ENCODE results near the gene LRRC7. TPM values are rescaled to one million over a fixed set of nuclear protein-coding genes. Genes with fewer than 3 reads are reported as not detected.
"Not testable (repeated sequence)": the region's sequence is repeated elsewhere in the genome, so short reads cannot be mapped to it uniquely, and the experiment has no call there.

The LRRC7 gene
- total and polyA plus RNA-seq, 3 experiments from 2014 or later, result not detected

DNA sequence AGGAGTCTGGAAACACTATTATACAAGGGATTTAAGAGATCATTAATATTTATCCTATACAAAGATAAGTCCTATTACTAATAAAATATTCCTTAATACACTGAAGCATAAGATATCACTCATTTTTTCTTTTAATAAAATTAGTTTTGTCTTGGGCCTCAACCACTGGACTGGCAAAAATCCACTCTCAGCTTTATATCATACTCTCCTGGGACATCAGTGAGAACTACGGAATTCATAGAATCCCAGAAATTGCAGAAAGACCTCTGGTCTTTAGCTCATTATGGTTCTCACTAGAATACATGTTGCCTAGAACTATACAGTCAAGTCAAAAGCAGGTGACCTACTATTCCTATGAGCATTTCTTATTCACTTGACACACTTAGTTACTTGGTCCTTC lies 352.7 kb downstream of the LRRC7 start:
- Mint-ChIP-seq H3K4me3 (no peak overlapping the region), H3K9me3 (peaks cover 2 to 7% (median 5%) of the 10 kb centered on the region in 5 donors), H3K36me3 (no peaks in the 10 kb centered on the region), H3K27ac (no peak overlapping the region), H3K27me3 (no peaks in the 10 kb centered on the region), H3K4me1 (no peaks in the 10 kb centered on the region)
- Histone ChIP-seq H3K9me3 (ENCODE audit: low read length) (no peaks in the 10 kb centered on the region), H3K4me3 (ENCODE audit: low read length) (no peak overlapping the region), H3K27me3 (ENCODE audit: insufficient read depth, low read length, poor library complexity, severe bottlenecking) (no peaks in the 10 kb centered on the region), H3K4me1 (ENCODE audit: insufficient read depth, low read length) (no peaks in the 10 kb centered on the region), H3K36me3 (ENCODE audit: insufficient read depth, low read length) (no peaks in the 10 kb centered on the region), H3K27ac (ENCODE audit: low read depth, low read length) (no peak overlapping the region)
- no peak for DNase-seq
- POLR2A ChIA-PET, result no interaction called here
- CTCF ChIA-PET, result no interaction called here

DNA sequence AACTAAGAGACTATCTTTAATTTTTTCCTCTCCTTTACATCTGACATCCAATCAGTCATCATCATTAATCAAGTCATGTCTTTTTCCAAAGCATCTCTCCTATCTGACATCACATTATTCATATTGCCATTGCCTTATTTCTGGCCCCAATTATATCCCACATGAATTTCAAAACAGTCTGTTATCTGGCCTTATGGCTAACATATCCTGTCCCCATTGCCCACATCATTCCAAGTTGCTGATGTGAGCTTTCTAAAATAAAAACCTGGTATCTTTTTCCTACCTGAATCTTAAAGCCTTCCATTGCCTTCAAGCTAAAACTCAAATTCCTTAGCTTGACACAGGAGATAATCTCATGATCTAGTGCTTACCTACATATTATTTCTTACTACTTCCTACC lies 353.8 kb downstream of the LRRC7 start:
- Mint-ChIP-seq H3K27me3 (no peaks in the 10 kb centered on the region), H3K9me3 (peaks cover 2 to 7% (median 5%) of the 10 kb centered on the region in 5 donors), H3K4me3 (no peak overlapping the region), H3K27ac (no peak overlapping the region), H3K4me1 (no peaks in the 10 kb centered on the region), H3K36me3 (no peaks in the 10 kb centered on the region)
- POLR2A ChIA-PET, result no interaction called here
- no peaks in the 10 kb centered on the region for H3K36me3 ChIP-seq (ENCODE audit: insufficient read depth, low read length)
- H3K27me3 ChIP-seq (ENCODE audit: insufficient read depth, low read length, poor library complexity, severe bottlenecking), result no peaks in the 10 kb centered on the region
- H3K27ac ChIP-seq (ENCODE audit: low read depth, low read length), result no peak overlapping the region
- CTCF ChIA-PET, result no interaction called here
- no peak overlapping the region for H3K4me3 ChIP-seq (ENCODE audit: low read length)
- H3K4me1 ChIP-seq (ENCODE audit: insufficient read depth, low read length), result no peaks in the 10 kb centered on the region
- DNase-seq, result no peak
- H3K9me3 ChIP-seq (ENCODE audit: low read length), result no peaks in the 10 kb centered on the region

DNA sequence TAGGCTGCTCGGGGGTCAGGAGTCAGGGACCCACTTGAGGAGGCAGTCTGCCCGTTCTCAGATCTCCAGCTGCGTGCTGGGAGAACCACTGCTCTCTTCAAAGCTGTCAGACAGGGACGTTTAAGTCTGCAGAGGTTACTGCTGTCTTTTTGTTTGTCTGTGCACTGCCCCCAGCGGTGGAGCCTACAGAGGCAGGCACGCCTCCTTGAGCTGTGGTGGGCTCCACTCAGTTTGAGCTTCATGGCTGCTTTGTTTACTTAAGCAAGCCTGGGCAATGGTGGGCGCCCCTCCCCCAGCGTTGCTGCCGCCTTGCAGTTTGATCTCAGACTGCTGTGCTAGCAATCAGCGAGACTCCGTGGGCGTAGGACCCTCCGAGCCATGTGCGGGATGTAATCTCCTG lies 360.5 kb downstream of the LRRC7 start:
- H3K36me3 Mint-ChIP-seq; H3K27me3 Mint-ChIP-seq; H3K4me1 ChIP-seq (ENCODE audit: insufficient read depth, low read length); DNase-seq; H3K9me3 ChIP-seq (ENCODE audit: low read length); H3K27ac Mint-ChIP-seq; CTCF ChIA-PET; H3K4me3 ChIP-seq (ENCODE audit: low read length); H3K4me1 Mint-ChIP-seq; H3K4me3 Mint-ChIP-seq; H3K27ac ChIP-seq (ENCODE audit: low read depth, low read length); H3K36me3 ChIP-seq (ENCODE audit: insufficient read depth, low read length); H3K27me3 ChIP-seq (ENCODE audit: insufficient read depth, low read length, poor library complexity, severe bottlenecking); POLR2A ChIA-PET: not testable (repeated sequence)
- peaks cover 4 to 16% (median 6%) of the 10 kb centered on the region in 5 donors for H3K9me3 Mint-ChIP-seq

DNA sequence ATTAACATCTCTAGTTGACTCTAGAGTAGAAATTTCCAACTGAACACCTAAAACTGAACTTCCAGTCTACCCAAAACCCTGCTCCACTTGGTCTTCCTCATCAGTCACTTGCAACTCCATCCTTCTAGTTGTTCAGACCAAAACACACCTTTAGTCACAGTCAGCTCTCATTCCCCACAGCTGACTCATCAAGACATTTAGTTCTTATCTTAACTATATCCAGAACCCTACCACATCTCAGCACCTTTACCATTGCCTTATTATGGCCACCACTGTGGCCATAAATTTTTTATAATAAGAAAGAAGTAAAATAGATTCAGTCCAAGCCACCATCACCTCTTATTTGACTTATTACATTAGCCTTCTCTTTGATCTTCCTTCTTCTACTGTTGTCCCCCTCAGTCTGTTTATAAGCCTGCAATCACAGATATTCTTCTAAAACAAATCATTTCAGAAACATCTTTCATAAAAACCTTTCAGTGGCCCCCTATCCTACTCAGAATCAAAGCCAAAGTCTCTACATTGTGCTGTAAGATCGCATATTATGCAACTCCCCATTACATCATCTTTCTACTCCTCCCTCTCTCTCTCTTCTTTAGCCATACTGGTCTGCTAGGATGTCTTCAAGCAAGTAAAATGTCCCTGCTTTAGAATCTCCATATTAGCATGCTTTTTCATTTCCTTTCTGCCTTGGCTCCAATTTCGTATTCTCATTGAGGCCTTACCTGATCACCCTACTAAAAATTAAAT lies 361.8 kb downstream of the LRRC7 start:
- Mint-ChIP-seq H3K4me1 (no peaks in the 10 kb centered on the region), H3K36me3 (peaks cover 0 to 5% (median 0%) of the 10 kb centered on the region in 3 donors), H3K27me3 (peaks cover 0 to 2% of the 10 kb centered on the region in 2 donors), H3K4me3 (no peak overlapping the region), H3K9me3 (peaks cover 4 to 16% (median 6%) of the 10 kb centered on the region in 5 donors), H3K27ac (no peak overlapping the region)
- Histone ChIP-seq H3K36me3 (ENCODE audit: insufficient read depth, low read length) (no peaks in the 10 kb centered on the region), H3K4me3 (ENCODE audit: low read length) (no peak overlapping the region), H3K27ac (ENCODE audit: low read depth, low read length) (no peak overlapping the region), H3K9me3 (ENCODE audit: low read length) (no peaks in the 10 kb centered on the region), H3K27me3 (ENCODE audit: insufficient read depth, low read length, poor library complexity, severe bottlenecking) (no peaks in the 10 kb centered on the region), H3K4me1 (ENCODE audit: insufficient read depth, low read length) (no peaks in the 10 kb centered on the region)
- ChIA-PET POLR2A (no interaction called here), CTCF (no interaction called here)
- DNase-seq, result no peak

DNA sequence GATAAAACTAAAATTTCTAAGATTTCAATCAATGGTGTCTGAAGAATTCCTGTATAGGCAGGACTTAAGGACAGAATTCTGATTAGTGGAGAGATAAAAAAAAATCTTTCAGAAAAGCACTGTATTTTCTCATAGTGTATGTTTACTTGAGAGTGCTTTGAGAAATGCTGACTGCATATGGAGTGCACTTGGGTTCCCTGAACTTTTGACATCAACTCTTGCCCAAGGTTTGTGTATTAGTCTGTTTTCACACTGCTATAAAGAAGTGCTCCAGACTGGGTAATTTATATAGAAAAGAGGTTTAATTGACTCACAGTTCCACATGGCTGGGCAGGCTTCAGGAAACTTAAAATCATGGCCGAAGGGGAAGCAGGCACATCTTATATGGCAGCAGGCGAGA lies 362.7 kb downstream of the LRRC7 start:
- ChIA-PET CTCF (no interaction called here), POLR2A (no interaction called here)
- peaks cover 4 to 21% (median 6%) of the 10 kb centered on the region in 5 donors for H3K9me3 Mint-ChIP-seq
- Histone ChIP-seq H3K9me3 (ENCODE audit: low read length) (no peaks in the 10 kb centered on the region), H3K27ac (ENCODE audit: low read depth, low read length) (no peak overlapping the region), H3K4me3 (ENCODE audit: low read length) (no peak overlapping the region), H3K36me3 (ENCODE audit: insufficient read depth, low read length) (no peaks in the 10 kb centered on the region), H3K27me3 (ENCODE audit: insufficient read depth, low read length, poor library complexity, severe bottlenecking) (no peaks in the 10 kb centered on the region), H3K4me1 (ENCODE audit: insufficient read depth, low read length) (no peaks in the 10 kb centered on the region)
- no peak overlapping the region for H3K27ac Mint-ChIP-seq
- H3K36me3 Mint-ChIP-seq, result peaks cover 0 to 5% (median 0%) of the 10 kb centered on the region in 3 donors
- H3K4me3 Mint-ChIP-seq, result no peak overlapping the region
- peaks cover 0 to 2% of the 10 kb centered on the region in 2 donors for H3K27me3 Mint-ChIP-seq
- DNase-seq, result no peak
- no peaks in the 10 kb centered on the region for H3K4me1 Mint-ChIP-seq

DNA sequence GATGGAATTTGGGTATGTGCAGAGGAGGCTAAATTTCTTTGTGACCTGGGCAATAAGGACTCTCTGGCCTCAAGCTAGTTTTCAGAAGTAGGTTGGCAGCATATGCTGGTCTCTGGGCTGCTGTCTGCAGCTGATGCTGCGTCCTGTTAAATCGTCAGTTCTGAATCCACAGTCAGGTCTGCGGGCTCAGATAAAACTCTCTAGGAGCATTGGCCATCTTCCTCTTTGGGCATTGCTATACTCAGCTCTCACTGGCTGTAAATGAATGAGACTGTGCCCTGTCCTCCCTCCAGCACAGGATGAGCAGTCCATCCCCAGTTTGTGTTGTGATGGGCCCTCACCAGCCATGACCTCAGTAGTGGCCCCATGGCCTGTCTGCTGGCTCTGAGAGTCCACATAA lies 365.0 kb downstream of the LRRC7 start:
- POLR2A ChIA-PET, result no interaction called here
- no peaks in the 10 kb centered on the region for H3K4me1 Mint-ChIP-seq
- H3K27me3 ChIP-seq (ENCODE audit: insufficient read depth, low read length, poor library complexity, severe bottlenecking), result no peaks in the 10 kb centered on the region
- H3K36me3 ChIP-seq (ENCODE audit: insufficient read depth, low read length), result no peaks in the 10 kb centered on the region
- no peak overlapping the region for H3K27ac ChIP-seq (ENCODE audit: low read depth, low read length)
- no peak overlapping the region for H3K4me3 ChIP-seq (ENCODE audit: low read length)
- peaks cover 4 to 21% (median 6%) of the 10 kb centered on the region in 5 donors for H3K9me3 Mint-ChIP-seq
- no peak overlapping the region for H3K4me3 Mint-ChIP-seq
- no peaks in the 10 kb centered on the region for H3K9me3 ChIP-seq (ENCODE audit: low read length)
- H3K36me3 Mint-ChIP-seq, result peaks cover 0 to 5% (median 0%) of the 10 kb centered on the region in 3 donors
- H3K27ac Mint-ChIP-seq, result no peak overlapping the region
- CTCF ChIA-PET, result no interaction called here
- peaks cover 0 to 2% of the 10 kb centered on the region in 2 donors for H3K27me3 Mint-ChIP-seq
- DNase-seq, result no peak
- no peaks in the 10 kb centered on the region for H3K4me1 ChIP-seq (ENCODE audit: insufficient read depth, low read length)

DNA sequence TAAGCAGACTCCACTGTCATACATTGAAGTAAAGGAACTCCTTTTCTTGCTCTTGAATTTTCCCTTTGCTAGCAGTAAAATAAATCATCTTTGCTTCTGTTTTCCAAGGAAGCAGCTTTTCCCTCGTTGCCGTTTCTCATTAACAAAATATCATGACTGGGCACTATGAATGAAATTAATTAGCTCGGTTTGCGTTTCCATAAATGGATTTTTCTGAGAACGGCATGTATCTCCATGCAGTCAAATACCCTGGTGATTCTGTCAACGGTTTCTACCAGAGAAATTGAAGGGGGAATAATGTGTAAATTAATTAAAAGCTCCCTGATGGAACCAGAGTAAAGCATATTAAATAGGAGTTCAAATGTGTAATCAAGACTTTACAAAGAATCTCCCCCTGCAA lies 372.5 kb downstream of the LRRC7 start:
- Histone ChIP-seq H3K4me3 (ENCODE audit: low read length) (no peak overlapping the region), H3K9me3 (ENCODE audit: low read length) (no peaks in the 10 kb centered on the region), H3K27me3 (ENCODE audit: insufficient read depth, low read length, poor library complexity, severe bottlenecking) (no peaks in the 10 kb centered on the region), H3K4me1 (ENCODE audit: insufficient read depth, low read length) (no peaks in the 10 kb centered on the region), H3K27ac (ENCODE audit: low read depth, low read length) (no peak overlapping the region), H3K36me3 (ENCODE audit: insufficient read depth, low read length) (no peaks in the 10 kb centered on the region)
- Mint-ChIP-seq H3K36me3 (no peaks in the 10 kb centered on the region), H3K4me3 (no peak overlapping the region), H3K4me1 (no peaks in the 10 kb centered on the region), H3K27ac (no peak overlapping the region), H3K9me3 (peaks cover 0 to 20% (median under 1%) of the 10 kb centered on the region in 5 donors), H3K27me3 (no peaks in the 10 kb centered on the region)
- POLR2A ChIA-PET, result no interaction called here
- CTCF ChIA-PET, result no interaction called here
- no peak for DNase-seq

DNA sequence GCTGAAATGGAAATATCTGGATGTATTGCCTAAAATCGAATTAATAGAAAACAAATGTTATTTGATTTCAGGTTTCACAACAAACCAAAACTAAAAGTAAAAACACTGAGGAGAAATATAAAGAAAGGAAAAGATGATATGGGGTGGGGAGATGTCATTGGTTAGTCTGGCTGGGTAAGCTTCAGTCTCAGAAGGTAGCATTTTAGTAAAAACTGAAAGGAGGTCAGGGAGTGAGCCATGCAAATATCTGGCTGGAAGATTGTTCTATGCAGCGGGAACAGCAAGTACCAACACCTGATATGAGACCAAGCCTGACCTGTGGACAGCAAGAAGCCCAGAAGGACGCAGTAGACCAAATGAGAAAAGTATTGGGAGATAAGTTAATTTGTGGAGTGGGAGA lies 373.1 kb downstream of the LRRC7 start:
- Mint-ChIP-seq H3K4me1 (no peaks in the 10 kb centered on the region), H3K4me3 (no peak overlapping the region), H3K36me3 (no peaks in the 10 kb centered on the region), H3K9me3 (peaks cover 0 to 26% (median 2%) of the 10 kb centered on the region in 5 donors), H3K27me3 (no peaks in the 10 kb centered on the region), H3K27ac (no peak overlapping the region)
- CTCF ChIA-PET, result no interaction called here
- Histone ChIP-seq H3K4me1 (ENCODE audit: insufficient read depth, low read length) (no peaks in the 10 kb centered on the region), H3K27ac (ENCODE audit: low read depth, low read length) (no peak overlapping the region), H3K4me3 (ENCODE audit: low read length) (no peak overlapping the region), H3K27me3 (ENCODE audit: insufficient read depth, low read length, poor library complexity, severe bottlenecking) (no peaks in the 10 kb centered on the region), H3K36me3 (ENCODE audit: insufficient read depth, low read length) (no peaks in the 10 kb centered on the region), H3K9me3 (ENCODE audit: low read length) (no peaks in the 10 kb centered on the region)
- no peak for DNase-seq
- POLR2A ChIA-PET, result no interaction called here

Data from CD8-positive, alpha-beta memory T cell (primary cell).